Neural progenitor cell (in vitro differentiated cells): ENCODE results near the gene FAF1.
A peak's percentile ranks its signal among the peaks of the same experiment; 100 is the strongest.

Experiments
- EZH2 ChIP-seq: fragments of 200-600 bp; sonication (generic); IDR thresholded peaks from 2 replicates; pipeline ENCODE4 v1.6.1; 2017; ENCODE audit warnings: antibody characterized with exemption, mild to moderate bottlenecking, moderate library complexity
- EZH2phosphoT487 ChIP-seq: fragments of 200-600 bp; sonication (generic); IDR thresholded peaks from 2 replicates; pipeline ENCODE4 v1.6.1; 2017; ENCODE audit warnings: antibody characterized with exemption
- TF ChIP-seq, protein P1 (sequence below): fragments of 200-600 bp; sonication (generic); IDR thresholded peaks from 2 replicates; pipeline ENCODE4 v1.5.1; 2017; ENCODE audit warnings: antibody characterized with exemption, mild to moderate bottlenecking

DNA sequence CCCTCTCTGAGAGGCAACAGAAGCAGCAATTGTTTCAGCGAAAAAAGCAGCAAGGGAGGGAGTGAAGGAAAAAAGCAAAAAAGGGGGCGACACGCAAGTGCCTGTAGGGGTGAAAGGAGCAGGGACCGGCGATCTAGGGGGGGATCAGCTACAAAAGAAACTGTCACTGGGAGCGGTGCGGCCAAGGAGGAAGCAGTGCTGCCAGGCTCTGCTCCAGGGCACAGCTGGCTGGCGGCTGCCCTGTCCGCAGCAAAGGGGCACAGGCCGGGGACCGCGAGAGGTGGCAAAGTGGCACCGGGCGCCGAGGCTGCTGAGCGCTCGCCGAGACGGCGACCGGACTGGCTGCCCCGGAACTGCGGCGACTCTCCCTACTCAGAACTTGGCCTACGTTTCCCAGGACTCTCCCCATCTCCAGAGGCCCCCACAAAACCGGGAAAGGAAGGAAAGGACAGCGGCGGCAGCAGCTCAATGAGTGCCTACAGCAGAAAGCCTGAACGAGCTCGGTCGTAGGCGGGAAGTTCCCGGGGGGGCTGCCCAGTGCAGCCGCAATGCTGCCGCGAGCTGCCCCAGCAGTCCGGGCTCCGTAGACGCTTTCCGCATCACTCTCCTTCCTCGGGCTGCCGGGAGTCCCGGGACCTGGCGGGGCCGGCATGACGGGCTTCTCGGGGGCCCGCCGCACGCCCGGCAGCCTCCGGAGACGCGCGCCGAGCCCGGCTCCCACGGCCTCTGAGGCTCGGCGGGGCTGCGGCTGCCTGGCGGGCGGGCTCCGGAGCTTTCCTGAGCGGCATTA lies 8.9 kb upstream of the FAF1 start:
- peak; percentile 67 for TF ChIP-seq EZH2
- TF ChIP-seq, protein P1, sequence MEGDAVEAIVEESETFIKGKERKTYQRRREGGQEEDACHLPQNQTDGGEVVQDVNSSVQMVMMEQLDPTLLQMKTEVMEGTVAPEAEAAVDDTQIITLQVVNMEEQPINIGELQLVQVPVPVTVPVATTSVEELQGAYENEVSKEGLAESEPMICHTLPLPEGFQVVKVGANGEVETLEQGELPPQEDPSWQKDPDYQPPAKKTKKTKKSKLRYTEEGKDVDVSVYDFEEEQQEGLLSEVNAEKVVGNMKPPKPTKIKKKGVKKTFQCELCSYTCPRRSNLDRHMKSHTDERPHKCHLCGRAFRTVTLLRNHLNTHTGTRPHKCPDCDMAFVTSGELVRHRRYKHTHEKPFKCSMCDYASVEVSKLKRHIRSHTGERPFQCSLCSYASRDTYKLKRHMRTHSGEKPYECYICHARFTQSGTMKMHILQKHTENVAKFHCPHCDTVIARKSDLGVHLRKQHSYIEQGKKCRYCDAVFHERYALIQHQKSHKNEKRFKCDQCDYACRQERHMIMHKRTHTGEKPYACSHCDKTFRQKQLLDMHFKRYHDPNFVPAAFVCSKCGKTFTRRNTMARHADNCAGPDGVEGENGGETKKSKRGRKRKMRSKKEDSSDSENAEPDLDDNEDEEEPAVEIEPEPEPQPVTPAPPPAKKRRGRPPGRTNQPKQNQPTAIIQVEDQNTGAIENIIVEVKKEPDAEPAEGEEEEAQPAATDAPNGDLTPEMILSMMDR: no peak
- TF ChIP-seq EZH2phosphoT487: peak; percentile 73
